Neural progenitor cell (in vitro differentiated cells): Measurements from ENCODE around the gene RTN4RL1.

Experiments
- EZH2 ChIP-seq: fragments of 200-600 bp; sonication (generic); IDR thresholded peaks from 2 replicates; pipeline ENCODE4 v1.6.1; 2017; ENCODE audit warnings: antibody characterized with exemption, mild to moderate bottlenecking, moderate library complexity
- TF ChIP-seq, protein P1 (sequence below): fragments of 200-600 bp; sonication (generic); IDR thresholded peaks from 2 replicates; pipeline ENCODE4 v1.5.1; 2017; ENCODE audit warnings: antibody characterized with exemption, mild to moderate bottlenecking

DNA sequence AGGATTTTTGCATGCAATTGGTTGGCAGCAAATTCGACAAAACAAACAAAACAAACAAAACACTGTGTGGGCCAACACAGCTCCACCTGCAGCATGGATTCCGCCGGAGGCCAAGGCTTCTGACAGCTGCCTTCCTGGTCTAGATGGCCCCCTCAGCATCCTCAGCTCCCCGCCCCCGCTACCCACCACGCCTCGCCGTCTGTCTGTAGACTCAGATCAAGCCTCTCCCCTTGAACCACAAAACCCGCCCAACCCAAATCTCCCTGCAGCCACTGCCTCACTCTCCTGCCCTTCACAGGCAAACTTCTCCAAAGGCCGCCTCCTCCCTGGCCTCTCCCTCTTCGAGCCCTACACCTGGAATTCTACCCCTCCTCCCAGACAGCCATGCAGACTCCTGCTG lies 57.9 kb downstream of the RTN4RL1 start:
- TF ChIP-seq, protein P1, sequence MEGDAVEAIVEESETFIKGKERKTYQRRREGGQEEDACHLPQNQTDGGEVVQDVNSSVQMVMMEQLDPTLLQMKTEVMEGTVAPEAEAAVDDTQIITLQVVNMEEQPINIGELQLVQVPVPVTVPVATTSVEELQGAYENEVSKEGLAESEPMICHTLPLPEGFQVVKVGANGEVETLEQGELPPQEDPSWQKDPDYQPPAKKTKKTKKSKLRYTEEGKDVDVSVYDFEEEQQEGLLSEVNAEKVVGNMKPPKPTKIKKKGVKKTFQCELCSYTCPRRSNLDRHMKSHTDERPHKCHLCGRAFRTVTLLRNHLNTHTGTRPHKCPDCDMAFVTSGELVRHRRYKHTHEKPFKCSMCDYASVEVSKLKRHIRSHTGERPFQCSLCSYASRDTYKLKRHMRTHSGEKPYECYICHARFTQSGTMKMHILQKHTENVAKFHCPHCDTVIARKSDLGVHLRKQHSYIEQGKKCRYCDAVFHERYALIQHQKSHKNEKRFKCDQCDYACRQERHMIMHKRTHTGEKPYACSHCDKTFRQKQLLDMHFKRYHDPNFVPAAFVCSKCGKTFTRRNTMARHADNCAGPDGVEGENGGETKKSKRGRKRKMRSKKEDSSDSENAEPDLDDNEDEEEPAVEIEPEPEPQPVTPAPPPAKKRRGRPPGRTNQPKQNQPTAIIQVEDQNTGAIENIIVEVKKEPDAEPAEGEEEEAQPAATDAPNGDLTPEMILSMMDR, result no peak
- TF ChIP-seq EZH2, result no peak
